ENCODE results near the gene ZBTB2. TPM values are rescaled to one million over a fixed set of nuclear protein-coding genes. Genes with fewer than 3 reads are reported as not detected.

Gene ZBTB2
- total and polyA plus RNA-seq, 2 of the 4 experiments (the other 2 are of a cell fraction): 11.8 to 17.7 TPM

- H4K91ac ChIP-seq (ENCODE audit: insufficient read depth, low read depth, low read length): no peak overlapping the region
- BruUV-seq (replicated peaks): no TSS peak
- H2AFZ ChIP-seq (replicated peaks; ENCODE audit: low read length, poor library complexity): no peak overlapping the region
- intact Hi-C loops (cut with micrococcal nuclease) (loop anchor here (5.0 kb wide), 2 partner anchors 501 to 704 kb away; no protein-coding TSS in a partner anchor), in situ Hi-C loops (cut with MboI; ENCODE audit: low sequenced_read_pairs) (no loop called here), dilution Hi-C loops (cut with HindIII; ENCODE audit: low sequenced_read_pairs, unreplicated experiment) (no loop called here)
- H3K23ac ChIP-seq (ENCODE audit: low read depth, low read length): 0 out of 2 replicates have a peak overlapping the region, but pooled peaks have one; percentile 27
- peaks cover 2% of the 10 kb centered on the region; the same call in 1 of the 2 replicates for H3K36me3 ChIP-seq (ENCODE audit: control insufficient read depth, insufficient read depth, low read length)
- no peaks in the 10 kb centered on the region for H3K27me3 ChIP-seq (ENCODE audit: control insufficient read depth, insufficient read depth, low read length)
- WGBS, 2 experiments (ENCODE audit: extremely low coverage in 2 of 2, insufficient read length in 1 of 2): no CpG with 5 or more reads among the region's 4 CpGs
- H3K9me1 ChIP-seq (ENCODE audit: insufficient read depth, low read length): 0 out of 2 replicates have a peak, but pooled peaks cover 10% of the 10 kb centered on the region
- no peak for TF ChIP-seq CHD1 (IDR thresholded peaks at IDR 0.05; ENCODE audit: low read depth, low read length)
- no peak for TF ChIP-seq USF2 (IDR thresholded peaks at IDR 0.05; ENCODE audit: low read depth, low read length)
- peak; percentile 33; the same call in 1 of the 2 replicates for TF ChIP-seq MAFK (IDR thresholded peaks at IDR 0.05; ENCODE audit: low read depth, low read length)
- no peak for TF ChIP-seq ELK1 (IDR thresholded peaks at IDR 0.05; ENCODE audit: borderline replicate concordance, low read depth, low read length)
- H3K4me2 ChIP-seq (ENCODE audit: low read depth, low read length): peak overlapping the region; percentile 96; the same call in 1 of the 2 replicates
- ATAC-seq (ENCODE audit: low read depth): no peak
- H2BK5ac ChIP-seq (ENCODE audit: low read depth, low read length, poor library complexity, severe bottlenecking): no peak overlapping the region
- no peak overlapping the region for H3K18ac ChIP-seq (ENCODE audit: low read depth, low read length)
- H2BK120ac ChIP-seq (ENCODE audit: low read depth, low read length): no peak overlapping the region
- no peak overlapping the region for H4K5ac ChIP-seq (ENCODE audit: low read depth, low read length)
- H2BK20ac ChIP-seq (ENCODE audit: low read depth, low read length): no peak overlapping the region
- no peak overlapping the region for H3K56ac ChIP-seq (ENCODE audit: extremely low read depth, insufficient read depth, low read length)
- no peak for DNase-seq
- no peak overlapping the region for H3K4ac ChIP-seq (ENCODE audit: low read depth, low read length)
- no peak overlapping the region for H4K8ac ChIP-seq (ENCODE audit: low read depth in 2 of 2, low read length in 2 of 2)
- ChIA-PET POLR2A (ENCODE audit: unreplicated experiment) (no interaction called here), CTCF (interaction anchor here (0.6 kb wide), 1 partner anchor 799 kb away, joined by 3 read pairs; no protein-coding TSS in a partner anchor)
- H3K9me3 ChIP-seq (ENCODE audit: control insufficient read depth, insufficient read depth, low read length): no peaks in the 10 kb centered on the region
- no peak overlapping the region for H3K14ac ChIP-seq (replicated peaks; ENCODE audit: low read depth, low read length)
- no peak overlapping the region for H2AK5ac ChIP-seq (ENCODE audit: low read depth, low read length)
- no peak overlapping the region for H3K9ac ChIP-seq (ENCODE audit: low read depth, low read length)
- H3K4me1 ChIP-seq (ENCODE audit: control insufficient read depth, insufficient read depth, low read length): peaks cover 2% of the 10 kb centered on the region
- no peak overlapping the region for H2BK15ac ChIP-seq (ENCODE audit: low read depth, low read length)
- peaks cover 64% of the 10 kb centered on the region for H4K20me1 ChIP-seq (ENCODE audit: insufficient read depth, low read length)
- peaks cover 5 to 48% of the 10 kb centered on the region in 2 experiments for H3K79me1 ChIP-seq (ENCODE audit: low read depth in 1 of 2, low read length in 2 of 2)
- H3K4me3 ChIP-seq (ENCODE audit: insufficient read depth, low read depth, low read length): no peak overlapping the region
- no peak overlapping the region for H2AK9ac ChIP-seq (replicated peaks; ENCODE audit: low read depth, low read length, poor library complexity)
- H3K27ac ChIP-seq (ENCODE audit: insufficient read depth, low read length): no peak overlapping the region
These were observed 2.1 kb upstream of the ZBTB2 start for GRCh38 chr6:151393410-151393809.

Data from IMR-90 (cell line).